Liver (tissue), 9 donors: ENCODE data around the gene ATP10A. TPM values are rescaled to one million over a fixed set of nuclear protein-coding genes. Genes with fewer than 3 reads are reported as not detected.

Experiments
- DNase-seq: peaks from one replicate; pipeline ENCODE4 v3.0.0-alpha.2; 2017; ENCODE audit warnings: low spot score
- H3K27ac ChIP-seq, 2 donors: one replicate each; pipeline ENCODE4 v1.7.0; 2013; ENCODE audit warnings: inconsistent platforms in 2 of 2, low read length in 2 of 2, control low read depth in 1 of 2, low read depth in 1 of 2, mild to moderate bottlenecking in 1 of 2
- H3K27me3 ChIP-seq, 4 donors: one replicate each; pipeline versions ENCODE4 v1.6.1 to v1.7.0; 2013; ENCODE audit warnings: low read length in 3 of 4, inconsistent platforms in 1 of 4, mild to moderate bottlenecking in 1 of 4, moderate library complexity in 1 of 4; ENCODE audit not compliant: control insufficient read depth in 4 of 4, insufficient read depth in 4 of 4
- H3K36me3 ChIP-seq, 4 donors: one replicate each; pipeline versions ENCODE4 v1.6.1 to v1.7.0; 2013; ENCODE audit warnings: low read length in 3 of 4, mild to moderate bottlenecking in 3 of 4, low read depth in 1 of 4, moderate library complexity in 1 of 4; ENCODE audit not compliant: control insufficient read depth in 4 of 4, insufficient read depth in 3 of 4
- H3K4me1 ChIP-seq, 4 donors: one replicate each; pipeline versions ENCODE4 v1.6.1 to v1.7.0; 2013; ENCODE audit warnings: low read length in 3 of 4, mild to moderate bottlenecking in 3 of 4, moderate library complexity in 1 of 4; ENCODE audit not compliant: control insufficient read depth in 4 of 4, insufficient read depth in 4 of 4
- H3K4me3 ChIP-seq, 3 donors: one replicate each; pipeline versions ENCODE4 v1.6.1 to v1.7.0; 2013; ENCODE audit warnings: low read length in 3 of 3, control low read depth in 1 of 3, low read depth in 1 of 3, mild to moderate bottlenecking in 1 of 3
- H3K9ac ChIP-seq, 2 donors: one replicate each; pipeline ENCODE4 v1.7.0; 2013; ENCODE audit warnings: low read length in 2 of 2, mild to moderate bottlenecking in 2 of 2, moderate library complexity in 2 of 2, control low read depth in 1 of 2, low read depth in 1 of 2
- H3K9me3 ChIP-seq, 4 donors: one replicate each; pipeline versions ENCODE4 v1.6.1 to v1.7.0; 2013; ENCODE audit warnings: low read length in 3 of 4; ENCODE audit not compliant: control insufficient read depth in 4 of 4
- EGR1 ChIP-seq, 2 donors: IDR thresholded peaks; 2 replicates each; pipeline ENCODE4 v1.6.1; 2016 to 2018; ENCODE audit warnings: antibody characterized with exemption in 2 of 2, low read depth in 2 of 2
- FOXA1 ChIP-seq: IDR thresholded peaks from 2 replicates; pipeline ENCODE4 v1.6.1; 2016; ENCODE audit warnings: antibody characterized with exemption
- FOXA2 ChIP-seq: IDR thresholded peaks from 2 replicates; pipeline ENCODE4 v1.6.1; 2016; ENCODE audit warnings: antibody characterized with exemption
- GABPA ChIP-seq, 2 donors: IDR thresholded peaks in 1 of 2; conservative IDR thresholded peaks in 1 of 2; 2 replicates each; pipeline ENCODE4 v1.6.1; 2016; ENCODE audit warnings: antibody characterized with exemption in 2 of 2, mild to moderate bottlenecking in 1 of 2, moderate library complexity in 1 of 2
- HNF4A ChIP-seq, 2 donors: conservative IDR thresholded peaks; 2 replicates each; pipeline ENCODE4 v1.6.1; 2016; ENCODE audit warnings: antibody characterized with exemption in 2 of 2, mild to moderate bottlenecking in 2 of 2
- HNF4G ChIP-seq: IDR thresholded peaks from 2 replicates; pipeline ENCODE4 v1.6.1; 2016; ENCODE audit warnings: antibody characterized with exemption
- NR2F2 ChIP-seq: IDR thresholded peaks from 2 replicates; pipeline ENCODE4 v1.6.1; 2016; ENCODE audit warnings: antibody characterized with exemption
- SP1 ChIP-seq: IDR thresholded peaks from 2 replicates; pipeline ENCODE4 v1.6.1; 2018; ENCODE audit warnings: antibody characterized with exemption, mild to moderate bottlenecking
- TAF1 ChIP-seq: conservative IDR thresholded peaks from 2 replicates; pipeline ENCODE4 v1.6.1; 2016; ENCODE audit warnings: antibody characterized with exemption, mild to moderate bottlenecking
- YY1 ChIP-seq: IDR thresholded peaks from 2 replicates; pipeline ENCODE4 v1.6.1; 2016; ENCODE audit warnings: antibody characterized with exemption, mild to moderate bottlenecking
- WGBS: extraction: QIAGEN DNeasy Blood & Tissue Kit; methylation state at CpG from one replicate; pipeline ENCODE4 v1.1.7; 2013; 5-methylcytosine and 5-hydroxymethylcytosine counted together
- polyA plus RNA-seq, 2 donors: library from polyadenylated mRNA; stranded (reverse) in 1 of 2; unstranded in 1 of 2; fragments of 200-250 nt in 1 of 2; fragments of >200 nt in 1 of 2; fragmentation: Nextera tagmentation in 1 of 2; extraction: Ambion mirVana in 1 of 2; gene quantifications; one replicate each; pipeline versions ENCODE4 v1.2.1 to v1.2.3, GENCODE V29; 2013 to 2015
- total RNA-seq, 2 donors: library from RNA; depleted of rRNA; stranded (reverse); fragments of >200 nt; gene quantifications; one replicate each; pipeline ENCODE4 v1.2.3, GENCODE V29; 2014
- TF ChIP-seq, protein P1 (sequence below): IDR thresholded peaks from 2 replicates; pipeline ENCODE4 v1.6.1; 2016; ENCODE audit warnings: antibody characterized with exemption, mild to moderate bottlenecking
- TF ChIP-seq, protein P2 (sequence below): IDR thresholded peaks from 2 replicates; pipeline ENCODE4 v1.6.1; 2016; ENCODE audit warnings: antibody characterized with exemption
- TF ChIP-seq, protein P3 (sequence below): IDR thresholded peaks from 2 replicates; pipeline ENCODE4 v1.6.1; 2016; ENCODE audit warnings: antibody characterized with exemption
- TF ChIP-seq, protein P4 (sequence below): IDR thresholded peaks from 2 replicates; pipeline ENCODE4 v1.6.1; 2016; ENCODE audit warnings: antibody characterized with exemption
- donor health status: healthy.
- donor health status: healthy.
- donor health status: healthy.
- donor health status: healthy.
- donor health status: healthy.

The ATP10A gene
- total and polyA plus RNA-seq, 4 donors, result 0.22 to 1.8 (median 0.39) TPM

DNA sequence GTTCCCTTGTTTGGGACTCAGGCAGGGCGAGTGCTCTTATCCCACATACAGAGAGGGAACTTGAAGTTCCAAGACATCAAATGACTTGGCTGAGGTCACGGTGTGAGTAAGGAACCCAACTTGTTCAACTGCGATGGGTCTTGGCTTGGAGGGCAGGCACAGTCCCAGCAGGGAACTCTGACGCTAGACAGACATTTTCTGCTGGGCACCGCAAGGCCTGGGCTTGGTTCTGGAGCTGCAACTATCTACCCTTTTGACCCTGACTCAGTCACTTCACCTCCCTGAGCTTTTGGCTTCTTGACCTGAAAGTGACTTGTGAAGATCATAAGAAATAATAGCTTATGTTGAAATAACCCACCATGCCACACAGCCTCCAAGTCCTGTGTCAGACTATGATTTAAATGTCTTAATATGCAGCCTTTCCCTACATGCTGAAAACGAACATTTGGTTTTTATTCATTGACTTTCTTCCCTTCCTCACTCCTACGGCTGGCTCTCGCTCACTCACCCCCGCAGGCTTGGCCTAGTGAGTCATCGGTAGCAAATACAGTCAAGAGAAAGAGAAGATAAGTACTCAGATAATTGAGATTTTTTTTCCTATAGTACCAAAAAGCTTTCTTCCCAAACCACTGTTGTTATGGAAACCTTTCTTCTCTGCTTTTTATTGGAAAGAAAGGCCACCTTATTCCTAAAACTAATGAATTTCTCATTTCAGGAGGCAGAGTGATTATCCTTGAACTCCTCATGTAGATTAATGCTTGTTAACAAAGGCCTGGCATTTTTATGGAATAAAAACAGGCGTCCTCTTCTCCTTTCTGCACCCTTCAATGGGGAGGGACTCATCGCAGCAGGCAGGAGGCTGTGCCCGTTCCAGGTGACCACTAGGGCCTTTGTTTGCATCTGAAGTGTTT, 178.4 kb downstream of the ATP10A start:
- TF ChIP-seq NR2F2 (peak; percentile 93), EGR1 (IDR thresholded peaks at IDR 0.05; ENCODE audit: low read depth in 2 of 2) (no peak)
- Histone ChIP-seq H3K4me3 (no peak overlapping the region), H3K4me1 (no peaks in the 10 kb centered on the region), H3K9me3 (peaks cover 0 to 4% (median 2%) of the 10 kb centered on the region in 4 donors), H3K27me3 (no peaks in the 10 kb centered on the region), H3K27ac (no peak overlapping the region), H3K9ac (no peak overlapping the region), H3K36me3 (no peaks in the 10 kb centered on the region)
- DNase-seq, result no peak
- WGBS, result 84% methylated on average over 13 of the region's 13 CpGs

DNA sequence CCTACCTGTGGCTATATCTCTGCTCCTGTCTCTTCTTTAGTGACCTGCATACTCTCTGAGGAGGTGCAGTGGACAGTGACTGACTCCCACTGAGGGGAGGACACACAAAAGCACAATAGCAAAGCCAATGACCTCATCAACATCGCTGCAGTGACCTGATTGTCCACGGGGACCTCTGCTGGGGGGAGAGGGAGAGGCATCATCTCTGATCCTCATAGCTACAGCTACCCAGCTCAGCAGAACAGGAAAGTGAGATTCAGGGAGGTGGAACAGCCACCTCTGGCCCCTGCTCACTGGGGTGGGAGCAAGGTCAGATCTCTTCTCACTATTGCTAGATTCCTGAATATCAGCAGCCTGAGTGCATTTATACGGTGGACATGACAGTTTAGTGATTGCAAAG, 179.2 kb downstream of the ATP10A start:
- Histone ChIP-seq H3K27me3 (no peaks in the 10 kb centered on the region), H3K36me3 (no peaks in the 10 kb centered on the region), H3K9ac (no peak overlapping the region), H3K4me1 (no peaks in the 10 kb centered on the region), H3K9me3 (peaks cover 0 to 4% (median 2%) of the 10 kb centered on the region in 4 donors), H3K4me3 (no peak overlapping the region), H3K27ac (no peak overlapping the region)
- TF ChIP-seq, protein P1, sequence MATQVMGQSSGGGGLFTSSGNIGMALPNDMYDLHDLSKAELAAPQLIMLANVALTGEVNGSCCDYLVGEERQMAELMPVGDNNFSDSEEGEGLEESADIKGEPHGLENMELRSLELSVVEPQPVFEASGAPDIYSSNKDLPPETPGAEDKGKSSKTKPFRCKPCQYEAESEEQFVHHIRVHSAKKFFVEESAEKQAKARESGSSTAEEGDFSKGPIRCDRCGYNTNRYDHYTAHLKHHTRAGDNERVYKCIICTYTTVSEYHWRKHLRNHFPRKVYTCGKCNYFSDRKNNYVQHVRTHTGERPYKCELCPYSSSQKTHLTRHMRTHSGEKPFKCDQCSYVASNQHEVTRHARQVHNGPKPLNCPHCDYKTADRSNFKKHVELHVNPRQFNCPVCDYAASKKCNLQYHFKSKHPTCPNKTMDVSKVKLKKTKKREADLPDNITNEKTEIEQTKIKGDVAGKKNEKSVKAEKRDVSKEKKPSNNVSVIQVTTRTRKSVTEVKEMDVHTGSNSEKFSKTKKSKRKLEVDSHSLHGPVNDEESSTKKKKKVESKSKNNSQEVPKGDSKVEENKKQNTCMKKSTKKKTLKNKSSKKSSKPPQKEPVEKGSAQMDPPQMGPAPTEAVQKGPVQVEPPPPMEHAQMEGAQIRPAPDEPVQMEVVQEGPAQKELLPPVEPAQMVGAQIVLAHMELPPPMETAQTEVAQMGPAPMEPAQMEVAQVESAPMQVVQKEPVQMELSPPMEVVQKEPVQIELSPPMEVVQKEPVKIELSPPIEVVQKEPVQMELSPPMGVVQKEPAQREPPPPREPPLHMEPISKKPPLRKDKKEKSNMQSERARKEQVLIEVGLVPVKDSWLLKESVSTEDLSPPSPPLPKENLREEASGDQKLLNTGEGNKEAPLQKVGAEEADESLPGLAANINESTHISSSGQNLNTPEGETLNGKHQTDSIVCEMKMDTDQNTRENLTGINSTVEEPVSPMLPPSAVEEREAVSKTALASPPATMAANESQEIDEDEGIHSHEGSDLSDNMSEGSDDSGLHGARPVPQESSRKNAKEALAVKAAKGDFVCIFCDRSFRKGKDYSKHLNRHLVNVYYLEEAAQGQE, result no peak
- no peak for TF ChIP-seq HNF4A (conservative IDR thresholded peaks at IDR 0.05)
- TF ChIP-seq SP1, result no peak
- TF ChIP-seq GABPA (IDR thresholded peaks at IDR 0.05 in 1 of 2, conservative IDR thresholded peaks at IDR 0.05 in 1 of 2), result no peak
- no peak for TF ChIP-seq NR2F2
- TF ChIP-seq, protein P2, sequence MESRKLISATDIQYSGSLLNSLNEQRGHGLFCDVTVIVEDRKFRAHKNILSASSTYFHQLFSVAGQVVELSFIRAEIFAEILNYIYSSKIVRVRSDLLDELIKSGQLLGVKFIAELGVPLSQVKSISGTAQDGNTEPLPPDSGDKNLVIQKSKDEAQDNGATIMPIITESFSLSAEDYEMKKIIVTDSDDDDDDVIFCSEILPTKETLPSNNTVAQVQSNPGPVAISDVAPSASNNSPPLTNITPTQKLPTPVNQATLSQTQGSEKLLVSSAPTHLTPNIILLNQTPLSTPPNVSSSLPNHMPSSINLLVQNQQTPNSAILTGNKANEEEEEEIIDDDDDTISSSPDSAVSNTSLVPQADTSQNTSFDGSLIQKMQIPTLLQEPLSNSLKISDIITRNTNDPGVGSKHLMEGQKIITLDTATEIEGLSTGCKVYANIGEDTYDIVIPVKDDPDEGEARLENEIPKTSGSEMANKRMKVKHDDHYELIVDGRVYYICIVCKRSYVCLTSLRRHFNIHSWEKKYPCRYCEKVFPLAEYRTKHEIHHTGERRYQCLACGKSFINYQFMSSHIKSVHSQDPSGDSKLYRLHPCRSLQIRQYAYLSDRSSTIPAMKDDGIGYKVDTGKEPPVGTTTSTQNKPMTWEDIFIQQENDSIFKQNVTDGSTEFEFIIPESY, result no peak
- TF ChIP-seq, protein P3, sequence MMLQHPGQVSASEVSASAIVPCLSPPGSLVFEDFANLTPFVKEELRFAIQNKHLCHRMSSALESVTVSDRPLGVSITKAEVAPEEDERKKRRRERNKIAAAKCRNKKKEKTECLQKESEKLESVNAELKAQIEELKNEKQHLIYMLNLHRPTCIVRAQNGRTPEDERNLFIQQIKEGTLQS, result no peak
- TF ChIP-seq, protein P4, sequence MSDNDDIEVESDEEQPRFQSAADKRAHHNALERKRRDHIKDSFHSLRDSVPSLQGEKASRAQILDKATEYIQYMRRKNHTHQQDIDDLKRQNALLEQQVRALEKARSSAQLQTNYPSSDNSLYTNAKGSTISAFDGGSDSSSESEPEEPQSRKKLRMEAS, result no peak
- no peak for TF ChIP-seq TAF1
- TF ChIP-seq FOXA2, result no peak
- TF ChIP-seq YY1, result no peak
- no peak for TF ChIP-seq EGR1 (IDR thresholded peaks at IDR 0.05; ENCODE audit: low read depth in 2 of 2)
- TF ChIP-seq FOXA1, result no peak
- TF ChIP-seq HNF4G, result no peak
- no peak for DNase-seq
- 74% methylated on average over 3 of the region's 3 CpGs for WGBS
